Measurements from ENCODE around the gene BMX.

The BMX gene

DNA sequence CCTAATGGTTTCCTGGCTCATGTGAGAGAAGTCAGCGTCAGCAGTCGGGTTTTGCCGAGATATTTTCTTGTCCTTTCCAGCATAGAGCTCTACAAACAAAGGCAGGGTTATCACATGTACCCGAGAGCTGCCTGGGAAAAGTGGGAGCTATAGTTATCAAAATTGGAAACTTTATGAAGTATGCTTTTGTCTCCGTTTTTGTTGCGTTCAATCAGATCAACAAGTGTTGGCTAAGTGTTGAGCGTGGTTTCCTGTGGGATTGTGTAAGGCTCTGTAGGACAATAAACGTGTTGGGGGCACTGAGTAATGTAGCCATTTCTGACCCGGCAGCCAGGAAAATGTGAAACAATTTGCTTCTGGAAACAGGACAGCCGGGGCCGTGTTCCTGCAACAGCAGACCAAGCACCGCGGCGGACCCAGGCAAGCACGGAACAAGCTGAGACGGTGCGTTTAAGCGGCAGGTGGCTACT lies at the start of gene BMX:
Gene BMX, plus strand, starts transcription at position 311 of the 470 bp plus-strand sequence. CDS start 7,547 bp downstream, outside the sequence.
- DNase-seq = no peak

DNA sequence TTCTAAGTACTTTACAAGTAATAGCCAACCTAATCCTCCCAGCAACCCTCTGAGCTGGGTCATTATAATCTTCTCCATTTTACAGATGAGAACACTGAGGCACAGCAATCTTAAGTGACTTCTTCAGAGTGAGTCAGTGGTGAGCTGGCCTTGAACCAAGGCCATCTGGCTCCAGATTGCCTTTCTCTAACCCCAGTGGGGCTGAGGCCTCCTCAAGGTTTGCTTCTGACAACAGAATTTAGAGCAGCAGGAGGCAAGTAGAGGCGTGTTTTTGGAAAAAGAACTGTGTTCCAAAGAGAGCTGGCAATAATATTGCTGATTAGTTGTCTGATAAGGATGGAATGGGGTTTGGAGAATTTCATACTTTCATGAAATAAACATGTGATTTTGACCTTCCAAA lies 48.7 kb upstream of the BMX start:
- no peak for DNase-seq

DNA sequence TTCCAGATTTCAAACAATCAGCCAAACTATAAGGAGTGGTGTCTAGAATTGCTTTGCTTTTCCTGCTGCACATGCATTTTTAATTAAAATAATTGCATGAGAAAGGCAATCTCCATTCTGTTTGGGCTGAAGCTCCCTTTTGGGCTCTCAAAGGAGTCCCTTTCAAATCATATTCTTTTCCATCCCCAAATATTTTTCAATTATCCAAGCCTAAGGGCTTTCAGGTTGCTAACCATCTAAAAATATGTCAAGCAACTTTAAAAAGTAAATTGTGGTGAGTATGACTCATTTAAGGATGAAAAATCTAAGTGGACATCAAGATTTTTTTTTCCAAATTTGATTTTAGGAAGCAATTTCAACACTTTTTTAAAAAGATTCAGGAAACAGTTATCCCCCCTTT lies 35.9 kb upstream of the BMX start:
- no peak for DNase-seq

DNA sequence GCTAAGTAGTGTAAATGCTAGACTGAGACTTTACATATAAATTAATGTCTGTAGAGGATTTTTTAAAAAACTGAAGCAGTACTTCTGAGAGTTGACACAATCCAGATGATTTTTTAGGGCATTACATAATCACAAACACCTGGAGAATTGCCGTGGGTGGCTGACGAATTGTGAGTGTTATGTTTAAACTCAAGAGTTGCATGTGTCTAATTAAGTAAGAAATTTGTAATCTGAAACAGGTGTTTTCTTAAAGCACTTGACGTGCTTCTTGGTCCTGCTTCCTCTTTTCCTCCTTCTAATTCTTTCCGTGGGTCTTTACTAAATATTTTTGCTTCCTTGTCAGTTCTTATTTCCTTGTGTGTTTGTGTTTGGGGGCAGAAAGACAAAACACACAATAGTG lies 35.3 kb upstream of the BMX start:
- DNase-seq = no peak

DNA sequence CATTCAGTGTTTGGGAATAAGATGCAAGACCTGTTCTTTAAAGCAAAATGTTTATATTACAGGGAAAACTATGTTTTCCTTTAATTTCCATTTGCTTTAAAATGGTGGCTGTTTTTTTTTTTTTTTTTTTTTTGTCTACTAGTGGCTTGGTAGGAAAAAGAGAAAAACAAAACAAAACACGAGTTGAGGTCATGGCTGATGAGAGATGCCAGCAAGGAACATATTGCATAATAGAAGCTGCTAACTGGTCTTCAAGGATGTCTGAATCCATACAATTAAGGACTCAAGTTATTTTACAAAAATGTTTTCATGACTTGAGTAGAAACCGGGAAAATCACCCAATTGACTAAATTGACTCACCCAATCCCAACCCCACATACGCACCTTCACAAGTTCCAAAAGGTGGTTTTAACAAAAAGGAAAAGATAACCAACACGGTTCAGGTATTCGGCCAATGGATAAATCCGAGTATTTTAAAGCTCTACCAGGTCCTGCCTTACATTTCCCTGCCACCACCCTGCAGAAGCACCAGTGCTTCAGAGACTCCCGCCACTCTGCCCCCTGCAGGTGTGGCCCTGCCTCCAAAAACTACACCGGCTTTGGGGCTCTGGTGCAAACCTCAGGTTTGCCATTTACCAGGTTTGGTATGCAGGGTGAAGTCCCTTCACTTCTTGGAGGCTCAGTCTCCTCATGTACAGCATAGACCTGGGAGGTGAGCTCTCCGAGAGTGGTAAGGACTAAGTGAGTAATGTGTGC lies 34.5 kb upstream of the BMX start:
- no peak for DNase-seq

DNA sequence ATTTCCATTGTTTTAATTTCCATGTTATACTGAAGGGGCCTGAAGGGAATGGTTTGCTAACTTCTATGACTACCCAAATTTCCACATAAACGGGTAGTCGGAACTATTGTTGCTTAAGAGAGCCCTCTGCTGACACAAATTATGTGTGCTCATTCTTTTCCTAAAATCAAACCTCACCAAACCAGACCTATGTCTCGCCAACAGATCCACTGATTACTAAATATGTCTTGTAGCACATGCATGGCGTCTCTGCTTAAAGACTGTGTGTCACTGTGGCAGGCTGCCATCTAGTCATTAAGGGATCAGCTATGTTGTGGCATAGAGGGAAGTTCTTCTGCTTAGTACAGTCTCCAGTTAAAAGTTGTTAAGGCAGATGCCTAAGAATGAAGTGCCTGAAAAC lies 32.6 kb upstream of the BMX start:
- no peak for DNase-seq

DNA sequence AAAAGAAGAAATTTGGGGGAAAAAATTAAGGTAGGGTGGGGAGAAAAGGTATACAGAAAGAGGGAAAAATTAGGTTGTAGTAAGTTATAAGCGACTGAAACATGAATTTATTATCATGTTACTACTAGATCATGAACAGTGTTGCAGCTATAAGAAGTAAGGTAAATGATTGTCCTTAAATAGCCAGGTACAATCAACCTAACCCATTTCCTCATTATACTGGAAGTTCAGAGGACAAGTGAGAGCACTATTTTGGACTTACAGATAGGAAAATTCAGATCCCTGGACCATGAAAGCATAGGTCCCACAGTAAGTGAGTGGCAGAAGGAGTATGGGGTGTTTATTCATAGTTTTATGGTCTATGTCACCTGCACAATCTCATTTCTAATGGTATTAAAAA lies 31.0 kb upstream of the BMX start:
- no peak for DNase-seq

DNA sequence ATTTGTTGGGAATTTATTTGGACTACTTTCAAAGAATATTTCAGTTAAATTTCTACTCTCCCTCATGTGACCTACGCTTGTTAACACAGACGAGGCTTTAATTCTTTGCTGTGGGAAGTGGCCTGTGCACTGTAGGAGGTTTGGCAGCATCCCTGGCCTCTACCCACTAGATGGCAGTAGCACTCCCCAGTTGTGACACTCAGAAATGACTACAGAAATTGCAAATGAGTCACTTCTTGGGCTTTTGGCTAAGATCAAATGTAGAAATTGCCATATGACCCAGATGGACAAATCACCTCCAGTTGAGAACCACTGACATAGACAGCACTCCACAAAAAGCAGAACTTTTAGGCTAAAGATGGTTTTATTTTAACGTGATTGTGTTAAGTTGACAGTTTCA lies 29.6 kb upstream of the BMX start:
- DNase-seq = no peak

DNA sequence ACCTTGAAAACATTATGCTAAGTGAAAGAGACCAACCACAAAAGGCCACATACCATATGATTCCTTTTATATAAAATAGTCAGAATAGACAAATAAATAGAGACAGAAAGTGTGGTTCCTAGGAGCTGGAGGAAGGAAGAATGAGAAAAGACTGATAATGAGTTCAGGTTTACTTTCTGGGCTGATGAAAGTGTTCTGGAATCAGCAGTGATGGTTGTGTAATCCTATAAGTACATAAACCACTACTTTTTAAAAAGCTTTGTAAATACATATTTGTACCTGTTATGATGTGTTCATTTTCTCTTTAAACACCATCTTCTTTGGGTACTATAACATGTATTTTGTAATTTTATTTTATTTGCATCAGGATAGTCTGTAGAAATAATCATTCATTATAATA lies 28.1 kb upstream of the BMX start:
- no peak for DNase-seq

DNA sequence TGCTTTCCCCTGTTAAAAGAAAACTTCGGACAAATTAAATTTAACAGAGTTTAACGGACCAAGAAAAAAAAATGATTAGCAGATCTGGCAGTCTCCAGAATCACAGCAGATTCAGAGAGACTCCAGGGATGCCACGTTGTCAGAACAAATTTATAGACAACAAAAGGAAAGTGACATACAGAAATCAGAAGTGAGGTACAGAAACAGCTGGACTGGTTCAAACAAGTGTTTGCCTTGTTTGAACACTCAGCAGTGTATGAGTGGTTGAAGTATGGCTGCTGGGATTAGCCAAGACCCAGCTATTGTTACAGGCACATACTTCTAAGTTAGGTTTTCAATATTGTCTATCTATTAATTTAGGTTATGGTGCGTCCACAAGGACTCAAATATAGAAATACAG lies 26.6 kb upstream of the BMX start:
- DNase-seq = no peak

DNA sequence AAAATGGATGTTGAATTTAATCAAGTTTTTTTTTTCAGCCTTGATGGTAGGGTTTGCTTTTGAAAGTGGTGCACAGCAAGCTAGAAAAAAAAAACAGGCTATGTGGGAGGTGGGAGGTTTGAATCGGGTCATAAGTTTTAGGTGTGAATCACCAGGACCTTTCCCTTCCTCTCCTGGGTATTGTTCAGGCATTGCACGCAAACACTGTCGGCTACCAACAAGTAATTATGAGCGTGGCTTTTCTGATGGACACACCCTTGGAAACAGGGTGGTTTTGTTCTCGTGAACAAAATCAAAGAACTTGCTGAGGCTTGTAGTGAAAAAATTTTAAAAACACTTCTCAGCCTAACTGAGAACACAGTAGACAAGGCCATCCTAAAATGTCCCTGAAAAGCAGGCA lies 25.6 kb upstream of the BMX start:
- DNase-seq = no peak

DNA sequence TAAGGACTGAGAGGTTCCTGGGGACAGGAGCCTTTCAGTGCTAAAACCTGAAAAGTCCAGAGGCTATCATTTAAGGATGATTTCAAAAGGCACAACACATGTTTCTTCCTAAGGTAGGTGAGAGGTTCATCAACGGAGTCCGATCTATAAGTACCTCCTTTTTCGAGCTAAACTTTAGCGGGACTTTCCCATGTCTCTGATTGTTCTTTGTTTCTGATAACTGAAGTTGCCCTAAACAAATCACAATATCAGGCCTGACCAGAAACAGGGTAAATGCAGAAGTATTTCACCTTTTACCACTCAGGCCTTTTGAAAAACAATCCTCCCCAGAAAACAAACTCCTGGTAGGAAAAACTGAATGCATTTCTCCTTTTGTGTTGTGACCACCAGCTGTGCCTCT lies 25.1 kb upstream of the BMX start:
- DNase-seq = no peak

DNA sequence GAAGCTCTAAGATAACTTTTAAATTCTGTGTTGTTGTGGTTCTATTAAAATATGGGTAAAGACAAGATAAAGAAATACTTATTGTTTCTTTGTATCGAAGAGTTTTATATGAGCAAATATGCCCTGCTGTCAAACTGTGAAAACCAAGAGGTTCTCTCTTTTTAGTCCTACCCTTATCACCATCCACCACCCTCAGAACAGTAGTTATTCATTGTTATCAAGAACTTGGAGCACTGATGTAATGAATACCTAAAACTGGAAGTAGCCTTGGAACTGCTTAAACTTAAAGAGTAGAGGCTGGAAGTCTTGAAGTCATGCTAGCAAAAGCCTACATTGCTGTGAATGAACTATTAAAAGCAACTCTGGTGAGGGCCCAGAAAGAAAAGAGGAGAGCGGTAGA lies 16.7 kb upstream of the BMX start:
- no peak for DNase-seq

DNA sequence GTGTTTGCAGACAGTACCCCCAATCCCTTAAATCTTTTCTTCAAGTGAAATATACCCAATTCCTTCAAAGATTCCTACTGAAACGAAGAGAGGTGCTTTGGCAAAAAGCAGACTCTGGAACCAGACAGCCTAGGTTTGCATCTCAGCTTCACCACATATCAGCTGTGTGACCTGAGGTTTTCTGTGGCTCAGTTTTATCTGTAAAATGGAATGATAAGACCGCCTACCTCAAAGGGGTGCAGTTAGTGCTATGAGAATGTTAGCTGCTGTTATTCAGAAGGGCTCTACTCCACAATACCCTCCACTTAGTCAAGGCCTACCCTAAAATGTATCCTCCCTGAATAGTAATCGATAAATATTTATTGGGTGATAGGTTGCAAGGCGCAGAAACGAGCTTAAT lies 8.1 kb upstream of the BMX start:
- no peak for DNase-seq

DNA sequence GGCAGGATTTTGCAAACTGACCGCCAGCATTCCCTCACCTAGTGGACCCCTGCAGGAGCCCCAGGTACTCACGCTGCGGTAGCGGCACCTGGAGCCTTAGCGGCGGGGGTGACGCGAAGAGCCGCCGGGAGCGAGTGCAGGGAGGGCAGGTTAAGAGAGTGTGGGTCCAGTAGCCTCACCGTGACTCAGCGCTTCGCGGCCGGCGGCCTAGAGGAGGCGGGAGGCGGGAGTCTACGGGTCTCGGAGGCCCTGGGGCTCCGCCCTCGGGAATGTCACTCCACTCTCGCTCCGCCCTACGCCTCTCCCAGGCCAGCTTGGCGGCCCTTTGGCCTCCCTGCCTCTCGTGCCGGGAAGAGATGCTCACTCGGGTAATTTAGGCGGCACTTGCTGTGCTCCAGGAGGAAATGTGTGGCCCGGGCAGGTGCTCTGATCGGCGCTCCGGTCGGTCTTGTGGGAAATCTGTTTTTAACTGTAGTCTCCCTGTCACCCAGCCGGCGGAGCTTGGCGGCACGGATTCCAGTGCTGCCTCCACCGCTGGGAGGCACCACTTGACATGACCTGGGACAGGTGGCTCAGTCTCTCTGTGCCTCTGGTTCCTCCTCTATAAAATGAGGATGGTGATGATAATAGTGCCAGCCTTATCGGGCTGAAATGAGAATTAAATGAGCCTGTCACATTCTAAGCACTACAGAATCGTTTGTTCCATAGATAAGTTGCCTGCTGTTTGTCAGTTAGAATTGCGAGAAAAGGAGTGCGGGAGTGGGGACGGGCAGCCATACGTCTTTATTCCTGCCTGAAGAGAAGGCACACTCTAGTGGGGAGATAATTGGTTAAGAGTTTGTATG lies 7.3 kb upstream of the BMX start, which contains the start of gene PIR:
Gene PIR, minus strand, starts transcription at position 216 of the 845 bp plus-strand sequence. CDS start 2,076 bp downstream, outside the sequence.
- peak; percentile 51 for DNase-seq

DNA sequence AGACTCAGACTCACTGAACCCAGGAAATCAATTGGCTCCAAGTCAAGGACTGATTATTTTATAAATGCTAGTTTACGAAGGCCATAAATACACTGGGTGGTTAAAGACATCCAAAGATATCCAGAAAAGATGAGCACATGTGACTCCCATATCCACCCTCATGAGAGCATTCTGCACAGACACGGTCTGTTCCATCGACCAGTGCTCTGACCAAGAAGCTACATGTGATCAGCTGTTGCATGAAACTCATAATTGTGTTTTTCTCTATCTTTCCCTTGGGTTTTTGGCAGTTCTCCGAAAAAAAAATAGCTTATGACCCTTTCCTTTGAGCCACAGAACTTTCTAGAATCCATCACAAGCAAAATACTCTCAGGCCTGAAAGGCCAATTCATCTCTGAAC lies 4.8 kb upstream of the BMX start:
- DNase-seq = no peak

DNA sequence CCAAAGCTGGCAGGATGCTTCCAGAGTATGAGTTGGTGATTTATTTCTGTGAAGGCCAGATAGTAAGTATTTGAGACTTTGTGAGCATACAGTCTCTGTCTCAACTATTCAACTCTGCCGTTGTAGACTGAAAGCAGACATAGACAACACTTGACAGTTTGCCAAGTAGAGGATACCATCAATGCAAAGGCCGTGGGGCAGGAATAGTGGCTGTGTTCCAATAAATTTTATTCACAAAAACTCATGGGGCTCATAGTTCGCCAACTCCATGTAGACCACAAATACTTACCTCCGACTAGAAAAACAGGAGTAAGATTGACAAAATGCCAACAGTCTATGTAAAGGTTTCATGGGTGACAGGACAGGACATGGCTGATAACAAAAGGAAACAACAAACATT lies 3.8 kb upstream of the BMX start:
- no peak for DNase-seq

DNA sequence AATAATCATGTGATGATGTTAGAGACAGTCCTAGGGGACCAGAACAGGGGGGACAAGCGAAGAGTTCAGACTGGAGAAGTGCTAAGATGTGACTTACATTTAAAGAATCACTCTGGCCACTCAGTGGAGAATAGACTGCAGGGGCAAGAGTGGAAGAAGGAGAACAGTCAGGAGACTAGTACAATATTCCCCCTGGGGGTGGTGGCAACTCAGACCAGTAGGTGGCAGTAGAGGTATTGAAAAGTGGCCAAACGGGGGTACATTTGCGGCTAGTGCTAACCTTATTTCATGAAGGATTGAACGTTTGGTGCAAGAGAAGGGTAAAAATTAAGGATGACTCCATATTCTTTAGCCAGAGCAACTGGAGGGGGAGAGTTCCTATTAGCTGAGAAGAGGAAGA lies 2.7 kb upstream of the BMX start:
- DNase-seq = no peak

DNA sequence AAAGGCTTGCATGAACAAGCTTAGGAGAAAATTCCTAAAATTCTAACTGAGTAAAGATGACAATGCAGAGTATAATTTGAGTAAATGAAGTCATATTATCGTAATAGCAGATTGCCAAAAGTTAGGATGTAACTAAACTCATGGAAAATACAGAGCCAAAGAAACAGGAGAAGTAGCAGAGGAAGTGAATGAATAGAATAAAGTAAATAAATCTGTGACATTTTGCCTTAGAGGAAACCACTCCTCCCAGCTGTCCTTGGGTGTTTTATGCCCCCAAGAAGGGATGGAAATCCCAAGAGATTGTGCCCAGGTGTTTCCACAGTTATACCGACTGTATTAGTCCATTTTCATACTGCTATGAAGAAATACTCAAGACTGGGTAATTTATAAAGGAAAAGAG lies 1.9 kb upstream of the BMX start:
- no peak for DNase-seq

DNA sequence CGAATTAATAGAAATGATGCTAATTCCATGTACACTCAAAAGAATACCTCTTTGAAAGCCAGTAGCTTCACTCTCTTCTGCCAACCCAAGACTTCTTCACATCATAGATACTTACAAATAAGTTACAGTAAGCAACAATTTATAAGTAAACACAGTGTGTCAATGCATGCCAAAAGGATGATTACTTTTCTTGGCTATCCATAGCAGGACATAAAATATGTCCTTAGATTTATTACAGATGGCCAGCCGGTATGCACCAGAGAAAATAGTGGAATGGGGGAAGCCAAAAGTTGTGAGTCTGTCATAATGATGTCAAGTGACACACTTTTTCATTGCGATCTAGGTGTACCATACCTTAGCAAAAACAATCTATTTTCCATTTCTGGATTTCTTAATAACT lies 631 bp upstream of the BMX start:
- DNase-seq = no peak

DNA sequence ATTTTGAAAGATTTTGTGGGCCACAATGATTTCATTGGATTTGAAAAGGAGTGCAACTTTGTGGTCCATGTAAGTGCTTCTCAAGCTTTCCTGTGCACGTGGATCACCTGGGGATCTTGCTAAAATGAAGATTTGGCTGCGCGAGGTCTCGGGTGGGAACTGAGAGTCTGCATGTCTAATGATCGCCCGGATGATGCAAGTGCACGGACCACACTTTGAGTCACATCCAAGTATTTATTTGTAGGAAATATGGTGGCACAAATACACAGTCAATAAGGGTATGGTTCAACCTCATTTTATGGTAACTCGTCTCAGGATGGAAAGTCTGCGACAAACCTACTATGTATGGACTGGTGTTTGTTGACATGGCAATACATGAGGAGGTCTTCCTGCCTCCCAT lies 899 bp downstream of the BMX start:
- no peak for DNase-seq

DNA sequence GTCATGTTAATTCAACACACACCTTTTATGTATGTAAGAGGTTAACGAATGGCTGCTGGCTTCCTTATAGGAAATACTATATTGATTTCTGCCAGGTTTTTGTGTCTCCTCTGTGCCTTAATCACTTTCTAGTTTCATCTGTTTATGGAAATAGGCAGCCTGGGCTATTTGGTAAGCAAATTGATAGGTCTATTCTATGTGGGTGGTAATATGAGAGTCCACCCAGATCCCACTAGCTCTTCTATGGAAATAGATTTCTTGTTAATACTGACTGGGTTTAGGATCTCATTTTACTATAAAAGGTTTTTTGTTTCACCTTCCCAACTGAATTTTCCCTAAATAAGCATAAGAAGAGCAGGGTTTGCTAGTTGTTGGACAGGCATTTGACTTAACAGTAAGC lies 4.1 kb downstream of the BMX start:
- DNase-seq = no peak

DNA sequence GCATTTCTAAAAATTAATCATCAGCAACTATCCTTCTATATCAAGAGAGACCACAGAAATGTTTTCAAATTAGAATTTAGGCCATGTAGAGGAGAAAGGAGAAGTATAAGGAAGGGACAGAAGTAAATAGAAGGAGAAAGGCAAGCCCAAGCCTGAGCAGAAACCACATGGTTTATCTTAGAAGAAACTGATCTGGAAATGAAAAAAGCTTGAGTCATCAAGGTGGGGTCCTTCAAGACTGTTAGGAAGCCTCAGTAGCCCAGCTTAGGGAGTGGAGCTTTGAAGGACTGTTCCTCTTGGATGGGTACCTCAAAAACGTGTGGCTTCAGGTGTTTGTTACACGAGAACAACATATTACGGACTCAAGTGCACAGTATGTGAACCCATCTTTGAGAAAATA lies 4.5 kb downstream of the BMX start:
- DNase-seq = no peak

DNA sequence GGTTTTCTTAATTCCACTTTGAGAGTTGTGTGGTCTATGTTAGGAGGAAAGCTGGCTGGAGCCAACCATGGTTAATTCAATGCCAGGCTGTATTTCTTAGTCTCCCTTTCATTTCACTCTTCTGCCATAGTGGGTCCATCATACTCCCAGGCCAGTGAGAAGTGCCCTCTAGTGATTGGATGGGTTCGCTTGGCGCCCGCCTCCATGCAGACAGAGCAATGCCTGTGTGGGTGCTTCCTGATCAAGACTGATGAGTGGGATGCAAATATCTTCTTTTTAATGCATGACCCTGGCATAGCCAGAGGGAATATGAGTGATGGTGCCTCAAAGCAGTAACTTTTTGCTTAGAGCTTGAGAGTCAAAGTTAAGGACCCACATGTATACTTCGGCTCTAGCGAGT lies 6.4 kb downstream of the BMX start:
- DNase-seq = no peak
